HEK293 (cell line): ENCODE results near the gene ZNF688.

Experiments
- EGR2 ChIP-seq: fragments of 450-650 bp; formaldehyde crosslinking; IDR thresholded peaks from 2 replicates; pipeline ENCODE4 v1.5.1; 2016; ENCODE audit warnings: low read depth, missing biosample characterization, missing genetic modification characterization
- HOXC10 ChIP-seq: sonication (generic); formaldehyde crosslinking; IDR thresholded peaks from 2 replicates; pipeline ENCODE4 v1.8.1; 2023; ENCODE audit warnings: mild to moderate bottlenecking, missing genetic modification reagents
- HOXD13 ChIP-seq: sonication (generic); formaldehyde crosslinking; IDR thresholded peaks from 2 replicates; pipeline ENCODE4 v1.8.0; 2022; ENCODE audit warnings: missing genetic modification reagents, borderline replicate concordance
- KLF16 ChIP-seq: fragments of 450-650 bp; formaldehyde crosslinking; IDR thresholded peaks from 2 replicates; pipeline ENCODE4 v1.5.1; 2017; ENCODE audit warnings: missing biosample characterization, missing genetic modification characterization
- KLF7 ChIP-seq: fragments of 450-650 bp; formaldehyde crosslinking; IDR thresholded peaks from 2 replicates; pipeline ENCODE4 v1.5.1; 2016; ENCODE audit warnings: missing biosample characterization, missing genetic modification characterization, borderline replicate concordance
- KLF8 ChIP-seq: fragments of 450-650 bp; formaldehyde crosslinking; IDR thresholded peaks from 2 replicates; pipeline ENCODE4 v1.5.1; 2016; ENCODE audit warnings: missing biosample characterization, missing genetic modification characterization
- MYNN ChIP-seq: fragments of 450-650 bp; formaldehyde crosslinking; IDR thresholded peaks from 2 replicates; pipeline ENCODE4 v1.5.1; 2016; ENCODE audit warnings: missing biosample characterization, missing genetic modification characterization, borderline replicate concordance
- OSR2 ChIP-seq: fragments of 450-650 bp; formaldehyde crosslinking; IDR thresholded peaks from 2 replicates; pipeline ENCODE4 v1.5.1; 2016; ENCODE audit warnings: missing biosample characterization, missing genetic modification characterization
- OVOL3 ChIP-seq: fragments of 450-650 bp; formaldehyde crosslinking; IDR thresholded peaks from 2 replicates; pipeline ENCODE4 v1.5.1; 2016; ENCODE audit warnings: missing biosample characterization, missing genetic modification characterization
- PRDM1 ChIP-seq: fragments of 450-650 bp; formaldehyde crosslinking; IDR thresholded peaks from 2 replicates; pipeline ENCODE4; 2016; ENCODE audit warnings: missing biosample characterization, missing genetic modification characterization
- SP2 ChIP-seq: fragments of 450-650 bp; formaldehyde crosslinking; IDR thresholded peaks from 2 replicates; pipeline ENCODE4 v1.5.1; 2016; ENCODE audit warnings: missing biosample characterization, missing genetic modification characterization
- ZBTB17 ChIP-seq: fragments of 450-650 bp; formaldehyde crosslinking; IDR thresholded peaks from 2 replicates; pipeline ENCODE4 v1.5.1; 2016; ENCODE audit warnings: missing biosample characterization, missing genetic modification characterization
- ZBTB20 ChIP-seq: fragments of 450-650 bp; formaldehyde crosslinking; IDR thresholded peaks from 2 replicates; pipeline ENCODE4 v1.5.1; 2016; ENCODE audit warnings: missing biosample characterization, missing genetic modification characterization
- ZFP3 ChIP-seq: fragments of 450-650 bp; formaldehyde crosslinking; IDR thresholded peaks from 2 replicates; pipeline ENCODE4 v1.5.1; 2016; ENCODE audit warnings: low read depth, missing biosample characterization, missing genetic modification characterization
- ZNF157 ChIP-seq: fragments of 450-650 bp; formaldehyde crosslinking; IDR thresholded peaks from 2 replicates; pipeline ENCODE4 v1.5.1; 2016; ENCODE audit warnings: missing biosample characterization, missing genetic modification characterization
- ZNF2 ChIP-seq: fragments of 450-650 bp; formaldehyde crosslinking; IDR thresholded peaks from 2 replicates; pipeline ENCODE4 v1.5.1; 2016; ENCODE audit warnings: missing biosample characterization, missing genetic modification characterization
- ZNF223 ChIP-seq: fragments of 450-650 bp; formaldehyde crosslinking; IDR thresholded peaks from 2 replicates; pipeline ENCODE4 v1.5.1; 2016; ENCODE audit warnings: missing biosample characterization, missing genetic modification characterization
- ZNF239 ChIP-seq: fragments of 450-650 bp; formaldehyde crosslinking; IDR thresholded peaks from 2 replicates; pipeline ENCODE4 v1.5.1; 2016; ENCODE audit warnings: missing biosample characterization, missing genetic modification characterization
- ZNF24 ChIP-seq: fragments of 450-650 bp; formaldehyde crosslinking; IDR thresholded peaks from 2 replicates; pipeline ENCODE4 v1.5.1; 2016; ENCODE audit warnings: missing biosample characterization, missing genetic modification characterization
- ZNF324 ChIP-seq: fragments of 450-650 bp; formaldehyde crosslinking; IDR thresholded peaks from 2 replicates; pipeline ENCODE4 v1.5.1; 2016; ENCODE audit warnings: missing biosample characterization, missing genetic modification characterization
- ZNF394 ChIP-seq: fragments of 450-650 bp; formaldehyde crosslinking; IDR thresholded peaks from 2 replicates; pipeline ENCODE4 v1.5.1; 2016; ENCODE audit warnings: missing biosample characterization, missing genetic modification characterization, mild to moderate bottlenecking, moderate library complexity, borderline replicate concordance
- ZNF529 ChIP-seq: fragments of 450-650 bp; formaldehyde crosslinking; IDR thresholded peaks from 2 replicates; pipeline ENCODE4 v1.5.1; 2017; ENCODE audit warnings: missing genetic modification characterization, missing biosample characterization; ENCODE audit not compliant: insufficient replicate concordance
- ZNF558 ChIP-seq: fragments of 450-650 bp; formaldehyde crosslinking; IDR thresholded peaks from 2 replicates; pipeline ENCODE4 v1.5.1; 2016; ENCODE audit warnings: missing biosample characterization, missing genetic modification characterization
- ZNF623 ChIP-seq: fragments of 450-650 bp; formaldehyde crosslinking; IDR thresholded peaks from 2 replicates; pipeline ENCODE4 v1.5.1; 2016; ENCODE audit warnings: missing biosample characterization, missing genetic modification characterization
- ZNF664 ChIP-seq: fragments of 450-650 bp; formaldehyde crosslinking; IDR thresholded peaks from 2 replicates; pipeline ENCODE4 v1.5.1; 2016; ENCODE audit warnings: missing biosample characterization, missing genetic modification characterization
- ZNF670 ChIP-seq: fragments of 450-650 bp; formaldehyde crosslinking; IDR thresholded peaks from 2 replicates; pipeline ENCODE4 v1.5.1; 2016; ENCODE audit warnings: missing biosample characterization, missing genetic modification characterization, low read depth
- ZNF677 ChIP-seq: fragments of 450-650 bp; IDR thresholded peaks from 2 replicates; pipeline ENCODE4 v1.5.0; 2018; ENCODE audit warnings: missing biosample characterization, mild to moderate bottlenecking, missing genetic modification characterization, moderate library complexity
- ZNF843 ChIP-seq: fragments of 450-650 bp; formaldehyde crosslinking; IDR thresholded peaks from 2 replicates; pipeline ENCODE4 v1.5.1; 2016; ENCODE audit warnings: missing biosample characterization, missing genetic modification characterization
- TF ChIP-seq, protein P1 (sequence below): fragments of 450-650 bp; formaldehyde crosslinking; IDR thresholded peaks from 2 replicates; pipeline ENCODE4 v1.5.1; 2016; ENCODE audit warnings: missing biosample characterization, missing genetic modification characterization
- TF ChIP-seq, protein P2 (sequence below): sonication (generic); formaldehyde crosslinking; IDR thresholded peaks from 2 replicates; pipeline ENCODE4 v1.8.1; 2022; ENCODE audit warnings: mild to moderate bottlenecking, moderate library complexity, missing genetic modification reagents
- TF ChIP-seq, protein P3 (sequence below): fragments of 450-650 bp; formaldehyde crosslinking; IDR thresholded peaks from 2 replicates; pipeline ENCODE4 v1.5.1; 2016; ENCODE audit warnings: missing biosample characterization, missing genetic modification characterization
- TF ChIP-seq, protein P4 (sequence below): fragments of 450-650 bp; formaldehyde crosslinking; IDR thresholded peaks from 2 replicates; pipeline ENCODE4; 2016; ENCODE audit warnings: missing biosample characterization, missing genetic modification characterization
- TF ChIP-seq, protein P5 (sequence below): fragments of 450-650 bp; formaldehyde crosslinking; IDR thresholded peaks from 2 replicates; pipeline ENCODE4 v1.5.1; 2017; ENCODE audit warnings: missing biosample characterization, missing genetic modification characterization

The ZNF688 gene

DNA sequence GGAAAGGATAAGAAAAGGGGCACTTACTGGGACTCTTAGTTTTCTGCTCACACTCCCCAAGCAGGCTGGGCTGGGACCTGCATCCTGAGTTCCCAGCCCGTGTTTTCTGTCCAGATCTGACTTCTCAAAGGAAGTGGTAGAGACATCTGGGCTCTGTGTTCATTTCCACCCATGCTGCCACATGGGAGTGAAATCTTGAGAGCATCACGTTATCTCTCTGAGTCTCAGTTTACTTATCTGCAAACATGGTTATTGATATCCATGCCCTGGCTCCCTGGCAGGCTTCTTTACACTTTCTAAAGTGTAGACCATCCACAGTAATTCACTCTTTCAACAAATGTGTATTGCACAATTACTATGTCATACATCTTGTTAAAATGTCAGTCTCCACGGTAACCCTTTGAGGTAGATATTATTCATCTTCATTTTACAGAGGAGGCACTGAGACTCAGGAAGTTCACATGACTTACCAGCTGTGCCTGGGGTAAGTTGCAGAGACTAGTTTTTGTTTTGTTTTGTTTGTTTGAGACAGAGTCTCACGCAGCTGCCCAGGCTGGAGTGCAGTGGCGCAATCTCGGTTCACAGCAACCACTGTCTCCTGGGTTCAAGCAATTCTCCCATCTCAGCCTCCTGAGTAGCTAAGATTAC, 3.4 kb downstream of the ZNF688 start (continued):
- no peak for TF ChIP-seq OVOL3 (tag by site-specific recombination)
- TF ChIP-seq, protein P1, sequence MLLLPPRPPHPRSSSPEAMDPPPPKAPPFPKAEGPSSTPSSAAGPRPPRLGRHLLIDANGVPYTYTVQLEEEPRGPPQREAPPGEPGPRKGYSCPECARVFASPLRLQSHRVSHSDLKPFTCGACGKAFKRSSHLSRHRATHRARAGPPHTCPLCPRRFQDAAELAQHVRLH = no peak
- no peak for TF ChIP-seq ZNF223
- TF ChIP-seq ZBTB17 = peak; percentile 92
- TF ChIP-seq KLF8 (tag by site-specific recombination) = no peak
- TF ChIP-seq, protein P2, sequence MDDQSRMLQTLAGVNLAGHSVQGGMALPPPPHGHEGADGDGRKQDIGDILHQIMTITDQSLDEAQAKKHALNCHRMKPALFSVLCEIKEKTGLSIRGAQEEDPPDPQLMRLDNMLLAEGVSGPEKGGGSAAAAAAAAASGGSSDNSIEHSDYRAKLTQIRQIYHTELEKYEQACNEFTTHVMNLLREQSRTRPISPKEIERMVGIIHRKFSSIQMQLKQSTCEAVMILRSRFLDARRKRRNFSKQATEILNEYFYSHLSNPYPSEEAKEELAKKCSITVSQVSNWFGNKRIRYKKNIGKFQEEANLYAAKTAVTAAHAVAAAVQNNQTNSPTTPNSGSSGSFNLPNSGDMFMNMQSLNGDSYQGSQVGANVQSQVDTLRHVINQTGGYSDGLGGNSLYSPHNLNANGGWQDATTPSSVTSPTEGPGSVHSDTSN (CRISPR knock-in tag) = no peak
- no peak for TF ChIP-seq MYNN
- peak; percentile 81 for TF ChIP-seq ZNF2 (tag by site-specific recombination)
- 0 out of 2 replicates have a peak, but pooled peaks have one; percentile 11 for TF ChIP-seq ZNF558 (tag by site-specific recombination)
- no peak for TF ChIP-seq EGR2 (tag by site-specific recombination)
- no peak for TF ChIP-seq ZNF239 (tag by site-specific recombination)
- TF ChIP-seq, protein P3, sequence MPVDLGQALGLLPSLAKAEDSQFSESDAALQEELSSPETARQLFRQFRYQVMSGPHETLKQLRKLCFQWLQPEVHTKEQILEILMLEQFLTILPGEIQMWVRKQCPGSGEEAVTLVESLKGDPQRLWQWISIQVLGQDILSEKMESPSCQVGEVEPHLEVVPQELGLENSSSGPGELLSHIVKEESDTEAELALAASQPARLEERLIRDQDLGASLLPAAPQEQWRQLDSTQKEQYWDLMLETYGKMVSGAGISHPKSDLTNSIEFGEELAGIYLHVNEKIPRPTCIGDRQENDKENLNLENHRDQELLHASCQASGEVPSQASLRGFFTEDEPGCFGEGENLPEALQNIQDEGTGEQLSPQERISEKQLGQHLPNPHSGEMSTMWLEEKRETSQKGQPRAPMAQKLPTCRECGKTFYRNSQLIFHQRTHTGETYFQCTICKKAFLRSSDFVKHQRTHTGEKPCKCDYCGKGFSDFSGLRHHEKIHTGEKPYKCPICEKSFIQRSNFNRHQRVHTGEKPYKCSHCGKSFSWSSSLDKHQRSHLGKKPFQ (tag by site-specific recombination) = no peak
- TF ChIP-seq ZNF670 (tag by site-specific recombination) = no peak
- TF ChIP-seq ZNF623 = no peak
- no peak for TF ChIP-seq ZNF157 (tag by site-specific recombination)
- no peak for TF ChIP-seq KLF16 (tag by site-specific recombination)
- peak; percentile 82 for TF ChIP-seq ZBTB20
- peak; percentile 84 for TF ChIP-seq ZNF24 (tag by site-specific recombination)
- TF ChIP-seq ZNF843 (tag by site-specific recombination) = peak; percentile 54
- TF ChIP-seq ZNF664 (tag by site-specific recombination) = peak; percentile 63; the same call in 1 of the 2 replicates
- peak; percentile 49 for TF ChIP-seq SP2 (tag by site-specific recombination)
- TF ChIP-seq, protein P4, sequence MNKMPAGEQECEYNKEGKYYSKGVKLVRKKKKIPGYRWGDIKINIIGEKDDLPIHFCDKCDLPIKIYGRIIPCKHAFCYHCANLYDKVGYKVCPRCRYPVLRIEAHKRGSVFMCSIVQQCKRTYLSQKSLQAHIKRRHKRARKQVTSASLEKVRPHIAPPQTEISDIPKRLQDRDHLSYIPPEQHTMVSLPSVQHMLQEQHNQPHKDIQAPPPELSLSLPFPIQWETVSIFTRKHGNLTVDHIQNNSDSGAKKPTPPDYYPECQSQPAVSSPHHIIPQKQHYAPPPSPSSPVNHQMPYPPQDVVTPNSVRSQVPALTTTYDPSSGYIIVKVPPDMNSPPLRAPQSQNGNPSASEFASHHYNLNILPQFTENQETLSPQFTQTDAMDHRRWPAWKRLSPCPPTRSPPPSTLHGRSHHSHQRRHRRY (tag by site-specific recombination) = no peak
- peak; percentile 76 for TF ChIP-seq OSR2 (tag by site-specific recombination)
- no peak for TF ChIP-seq ZFP3
- TF ChIP-seq PRDM1 (tag by site-specific recombination) = 0 out of 2 replicates have a peak, but pooled peaks have one; percentile 9
- no peak for TF ChIP-seq KLF7 (tag by site-specific recombination)
- no peak for TF ChIP-seq HOXC10 (CRISPR knock-in tag)
- no peak for TF ChIP-seq ZNF677 (tag by site-specific recombination)
- TF ChIP-seq ZNF324 (tag by site-specific recombination) = no peak; the same call in 1 of the 2 replicates
- peak; percentile 61; the same call in 1 of the 2 replicates for TF ChIP-seq ZNF394
- TF ChIP-seq HOXD13 (CRISPR knock-in tag) = no peak
- TF ChIP-seq, protein P5, sequence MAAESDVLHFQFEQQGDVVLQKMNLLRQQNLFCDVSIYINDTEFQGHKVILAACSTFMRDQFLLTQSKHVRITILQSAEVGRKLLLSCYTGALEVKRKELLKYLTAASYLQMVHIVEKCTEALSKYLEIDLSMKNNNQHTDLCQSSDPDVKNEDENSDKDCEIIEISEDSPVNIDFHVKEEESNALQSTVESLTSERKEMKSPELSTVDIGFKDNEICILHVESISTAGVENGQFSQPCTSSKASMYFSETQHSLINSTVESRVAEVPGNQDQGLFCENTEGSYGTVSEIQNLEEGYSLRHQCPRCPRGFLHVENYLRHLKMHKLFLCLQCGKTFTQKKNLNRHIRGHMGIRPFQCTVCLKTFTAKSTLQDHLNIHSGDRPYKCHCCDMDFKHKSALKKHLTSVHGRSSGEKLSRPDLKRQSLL (tag by site-specific recombination) = no peak
- TF ChIP-seq ZNF529 (tag by site-specific recombination) = no peak
- TF ChIP-seq, all 188 proteins: peak for 35
